Endometrial microvascular endothelial cells (primary cell): ENCODE data around the gene BRME1. TPM values are rescaled to one million over a fixed set of nuclear protein-coding genes. Genes with fewer than 3 reads are reported as not detected.
"Not testable (repeated sequence)": the region's sequence is repeated elsewhere in the genome, so short reads cannot be mapped to it uniquely, and the experiment has no call there.

ENCODE experiments used
- in situ Hi-C: cut with HindIII; loops from 2 replicates; pipeline ENCODE4 v1.10.0; 2017; ENCODE audit warnings: low sequenced_read_pairs, low pct_unique_long_range_greater_than_20kb; ENCODE audit errors: inconsistent ontology term
- total RNA-seq: library from RNA; depleted of rRNA; stranded (reverse); fragments of >200 nt; gene quantifications from one replicate; pipeline ENCODE4 v1.2.3, GENCODE V29; 2015; ENCODE audit errors: inconsistent ontology term

The BRME1 gene
- total RNA-seq, 1 donor from 2014 or later, result not detected

- in situ Hi-C loops, result no loop called here
Observed at GRCh38 chr19:13856497-13856896, 49.4 kb downstream of the BRME1 start.

GRCh38 chr19:13852171-13852707 is 53.7 kb downstream of the BRME1 start:
- in situ Hi-C loops, result not testable (repeated sequence)

- in situ Hi-C loops, result not testable (repeated sequence)
Observed at GRCh38 chr19:13851734-13852114, 54.2 kb downstream of the BRME1 start.

GRCh38 chr19:13850910-13851733 is 54.8 kb downstream of the BRME1 start:
- in situ Hi-C loops, result no loop called here

- in situ Hi-C loops, result no loop called here
Observed at GRCh38 chr19:13849991-13850909, 55.7 kb downstream of the BRME1 start.

GRCh38 chr19:13848798-13849676 is 56.9 kb downstream of the BRME1 start:
- in situ Hi-C loops, result no loop called here

GRCh38 chr19:13848340-13848677 is 57.6 kb downstream of the BRME1 start:
- in situ Hi-C loops, result no loop called here

GRCh38 chr19:13847407-13848339 is 58.2 kb downstream of the BRME1 start:
- in situ Hi-C loops, result no loop called here

- in situ Hi-C loops, result no loop called here
Observed at GRCh38 chr19:13846557-13847406, 59.1 kb downstream of the BRME1 start.

GRCh38 chr19:13844130-13844631 is 61.7 kb downstream of the BRME1 start:
- in situ Hi-C loops, result no loop called here

- in situ Hi-C loops, result no loop called here
Observed at GRCh38 chr19:13843104-13843921, 62.6 kb downstream of the BRME1 start.

GRCh38 chr19:13842291-13843103 is 63.4 kb downstream of the BRME1 start:
- in situ Hi-C loops, result no loop called here

GRCh38 chr19:13841962-13842290 is 64.0 kb downstream of the BRME1 start:
- in situ Hi-C loops, result no loop called here

- in situ Hi-C loops, result no loop called here
Observed at GRCh38 chr19:13841086-13841961, 64.6 kb downstream of the BRME1 start.
